Measurements from ENCODE around the gene CGREF1. TPM values are rescaled to one million over a fixed set of nuclear protein-coding genes. Genes with fewer than 3 reads are reported as not detected.

The CGREF1 gene
- total RNA-seq, 1 donor from 2014 or later = 0.43 TPM

DNA sequence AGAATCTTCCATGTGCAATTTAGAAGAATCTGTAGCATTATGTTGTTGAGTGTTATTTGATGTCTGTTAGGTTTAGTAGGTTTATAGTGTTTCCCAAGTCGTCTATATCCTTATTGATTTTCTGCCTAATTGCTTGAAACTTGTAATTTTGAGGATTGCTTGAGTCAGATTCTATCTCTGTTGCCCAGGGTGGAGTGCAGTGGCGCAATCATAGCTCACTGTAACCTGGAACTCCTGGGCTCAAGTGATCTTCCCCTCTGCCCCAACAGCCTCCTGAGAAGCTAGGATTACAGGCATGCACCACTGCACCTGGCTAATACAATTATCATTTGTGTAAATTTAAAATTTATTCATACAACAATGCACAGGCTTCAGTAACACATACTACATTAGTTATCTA is 26.8 kb upstream of the CGREF1 start:
- no peak for ATAC-seq
- TF ChIP-seq, protein P1, sequence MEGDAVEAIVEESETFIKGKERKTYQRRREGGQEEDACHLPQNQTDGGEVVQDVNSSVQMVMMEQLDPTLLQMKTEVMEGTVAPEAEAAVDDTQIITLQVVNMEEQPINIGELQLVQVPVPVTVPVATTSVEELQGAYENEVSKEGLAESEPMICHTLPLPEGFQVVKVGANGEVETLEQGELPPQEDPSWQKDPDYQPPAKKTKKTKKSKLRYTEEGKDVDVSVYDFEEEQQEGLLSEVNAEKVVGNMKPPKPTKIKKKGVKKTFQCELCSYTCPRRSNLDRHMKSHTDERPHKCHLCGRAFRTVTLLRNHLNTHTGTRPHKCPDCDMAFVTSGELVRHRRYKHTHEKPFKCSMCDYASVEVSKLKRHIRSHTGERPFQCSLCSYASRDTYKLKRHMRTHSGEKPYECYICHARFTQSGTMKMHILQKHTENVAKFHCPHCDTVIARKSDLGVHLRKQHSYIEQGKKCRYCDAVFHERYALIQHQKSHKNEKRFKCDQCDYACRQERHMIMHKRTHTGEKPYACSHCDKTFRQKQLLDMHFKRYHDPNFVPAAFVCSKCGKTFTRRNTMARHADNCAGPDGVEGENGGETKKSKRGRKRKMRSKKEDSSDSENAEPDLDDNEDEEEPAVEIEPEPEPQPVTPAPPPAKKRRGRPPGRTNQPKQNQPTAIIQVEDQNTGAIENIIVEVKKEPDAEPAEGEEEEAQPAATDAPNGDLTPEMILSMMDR (IDR thresholded peaks at IDR 0.05) = no peak
- intact Hi-C loops (cut with DNase I) = no loop called here
- no peaks in the 10 kb centered on the region for H3K36me3 ChIP-seq
- no peaks in the 10 kb centered on the region for H3K9me3 ChIP-seq
- no peak for DNase-seq
- no peaks in the 10 kb centered on the region for H3K27me3 ChIP-seq
- H3K4me3 ChIP-seq = no peak overlapping the region
- H3K27ac ChIP-seq = no peak overlapping the region
- no peaks in the 10 kb centered on the region for H3K4me1 ChIP-seq

DNA sequence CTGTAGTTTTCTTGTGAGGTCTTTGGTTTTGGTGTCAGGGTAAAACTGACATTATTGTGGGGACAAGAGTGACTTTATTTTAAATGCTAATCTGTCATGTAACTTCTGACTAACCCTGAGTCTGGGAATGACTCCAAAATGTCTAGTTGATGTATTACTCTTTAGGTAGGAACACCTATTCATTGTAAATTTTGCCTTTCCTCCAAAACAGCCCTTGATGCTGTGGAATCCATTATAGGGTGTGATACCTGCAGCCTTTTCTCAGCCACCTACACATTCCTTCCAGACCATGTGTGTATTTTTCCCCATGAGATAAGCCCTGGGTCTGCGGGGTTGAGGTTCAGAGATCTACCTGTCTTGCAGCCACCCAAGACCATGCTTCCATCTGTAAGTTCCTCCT is 24.4 kb upstream of the CGREF1 start:
- intact Hi-C loops (cut with DNase I) = no loop called here
- TF ChIP-seq, protein P1 (IDR thresholded peaks at IDR 0.05) = no peak
- H3K36me3 ChIP-seq = no peaks in the 10 kb centered on the region
- no peaks in the 10 kb centered on the region for H3K4me1 ChIP-seq
- H3K4me3 ChIP-seq = no peak overlapping the region
- DNase-seq (no peak), ATAC-seq (no peak)
- H3K27ac ChIP-seq = no peak overlapping the region
- H3K9me3 ChIP-seq = no peaks in the 10 kb centered on the region
- H3K27me3 ChIP-seq = no peaks in the 10 kb centered on the region

DNA sequence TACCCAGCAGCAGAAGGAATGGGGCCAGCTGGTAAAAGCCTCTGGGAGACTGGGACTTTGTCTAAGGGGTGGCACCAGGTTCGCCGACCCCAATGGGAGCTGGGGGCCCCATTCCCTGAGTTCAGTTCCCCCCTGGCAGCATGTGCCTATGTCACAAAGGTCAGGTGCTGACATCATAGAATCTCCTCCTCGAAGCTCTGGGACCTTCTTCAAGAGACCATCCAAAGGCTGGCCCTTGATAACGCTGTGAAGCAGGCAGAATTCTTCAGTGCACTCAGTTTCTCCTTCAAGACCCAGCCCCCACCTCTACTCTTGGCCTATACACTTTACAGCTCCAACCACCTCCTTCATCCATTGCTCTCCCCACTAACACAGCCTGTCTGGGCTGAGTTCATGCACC is 20.4 kb upstream of the CGREF1 start, which contains the start of gene PRR30:
Gene PRR30, minus strand, starts transcription at position 101 of the 400 bp plus-strand sequence. CDS start 1,081 bp downstream, outside the sequence.
- no peak within 1 kb of the TSS for H3K4me3 ChIP-seq
- H3K27ac ChIP-seq = no peak within 1 kb of the TSS
- H3K36me3 ChIP-seq = no peaks in the 10 kb centered on the region
- no peaks in the 10 kb centered on the region for H3K9me3 ChIP-seq
- DNase-seq (no peak), ATAC-seq (no peak)
- H3K4me1 ChIP-seq = no peaks in the 10 kb centered on the region
- H3K27me3 ChIP-seq = no peaks in the 10 kb centered on the region
- intact Hi-C loops (cut with DNase I) = no loop called here
- TF ChIP-seq, protein P1 (IDR thresholded peaks at IDR 0.05) = no peak

DNA sequence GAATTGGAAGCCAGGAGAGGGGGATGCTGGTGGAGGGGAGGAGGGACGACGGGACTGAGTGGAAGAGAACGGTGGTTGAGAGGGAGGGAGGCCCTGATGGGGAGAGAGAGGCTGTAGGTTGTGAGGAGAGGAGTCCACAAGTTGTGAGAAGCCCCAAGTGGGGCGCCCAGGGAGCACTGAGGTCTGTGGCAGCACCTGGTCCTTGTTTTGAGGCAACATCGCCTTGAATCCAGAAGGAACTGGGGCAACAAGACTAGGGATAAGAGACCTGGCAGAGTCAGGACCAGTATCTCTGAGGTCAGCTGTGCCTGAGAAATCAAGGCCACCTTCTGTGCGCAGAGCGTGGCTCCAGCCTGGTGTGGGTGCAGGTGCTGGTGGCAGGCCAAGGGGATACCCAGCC is 19.2 kb upstream of the CGREF1 start:
- no peak for DNase-seq
- no peak overlapping the region for H3K27ac ChIP-seq
- no peak overlapping the region for H3K4me3 ChIP-seq
- no peak for ATAC-seq
- TF ChIP-seq, protein P1 (IDR thresholded peaks at IDR 0.05) = no peak
- H3K27me3 ChIP-seq = no peaks in the 10 kb centered on the region
- H3K4me1 ChIP-seq = peaks cover 6% of the 10 kb centered on the region
- intact Hi-C loops (cut with DNase I) = no loop called here
- no peaks in the 10 kb centered on the region for H3K9me3 ChIP-seq
- H3K36me3 ChIP-seq = no peaks in the 10 kb centered on the region

DNA sequence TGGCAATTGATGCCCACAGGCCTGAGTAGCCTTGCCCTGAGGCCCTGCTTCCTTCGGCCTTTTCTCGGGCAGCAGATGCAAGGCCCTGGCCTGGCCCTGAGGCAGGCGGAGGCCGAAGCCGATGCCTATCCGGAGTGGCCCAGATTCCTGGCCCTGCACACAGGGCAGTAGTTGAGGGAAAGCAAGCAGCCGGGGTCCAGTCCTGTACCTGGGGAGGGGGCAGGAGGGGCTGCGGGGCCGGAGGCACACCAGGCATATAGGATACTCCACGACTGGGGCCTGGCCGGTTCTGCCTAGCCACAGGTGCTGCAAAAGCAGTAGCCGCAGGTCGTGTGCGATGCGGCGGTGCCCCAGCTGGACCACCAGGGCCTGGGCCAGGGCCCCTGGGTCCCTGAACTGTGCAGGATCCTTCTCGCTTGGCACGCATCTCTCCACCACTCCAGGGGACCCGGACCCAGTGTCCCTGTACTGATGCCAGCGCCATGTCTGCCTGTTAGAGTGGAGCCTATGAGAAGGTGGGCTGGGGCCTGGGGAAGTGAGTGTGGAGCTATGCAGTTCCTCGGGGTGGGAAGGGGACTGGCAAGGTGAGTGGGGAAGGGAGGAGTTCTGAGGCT is 18.5 kb upstream of the CGREF1 start:
- Histone ChIP-seq H3K27me3 (no peaks in the 10 kb centered on the region), H3K4me1 (peaks cover 13% of the 10 kb centered on the region), H3K4me3 (no peak overlapping the region), H3K36me3 (peaks cover 3% of the 10 kb centered on the region), H3K27ac (no peak overlapping the region), H3K9me3 (no peaks in the 10 kb centered on the region)
- ATAC-seq (no peak), DNase-seq (no peak)
- intact Hi-C loops (cut with DNase I) = no loop called here
- TF ChIP-seq, protein P1 (IDR thresholded peaks at IDR 0.05) = no peak

DNA sequence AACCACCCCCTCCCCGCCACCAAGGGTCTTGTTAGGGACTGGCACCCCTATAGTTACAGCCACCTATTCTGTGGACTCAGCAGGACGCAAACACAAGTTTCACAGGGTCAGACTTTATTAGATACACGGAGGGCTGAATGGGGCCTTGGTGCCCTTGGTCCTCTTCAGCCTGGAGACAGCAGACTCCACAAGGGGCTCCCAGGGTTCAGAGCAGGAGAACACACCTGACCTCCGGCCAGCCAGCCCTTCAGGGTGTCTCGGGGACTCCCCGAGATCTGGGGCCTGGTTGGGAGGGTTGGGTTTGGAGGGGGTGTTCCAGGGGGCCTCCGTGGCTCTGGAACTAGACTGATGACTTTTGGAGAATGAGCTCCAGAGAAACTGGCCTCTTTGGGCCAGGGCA is 17.8 kb upstream of the CGREF1 start:
- no peak for ATAC-seq
- intact Hi-C loops (cut with DNase I) = no loop called here
- Histone ChIP-seq H3K9me3 (no peaks in the 10 kb centered on the region), H3K36me3 (peaks cover 10% of the 10 kb centered on the region), H3K27ac (no peak overlapping the region), H3K4me3 (no peak overlapping the region), H3K4me1 (peaks cover 13% of the 10 kb centered on the region), H3K27me3 (no peaks in the 10 kb centered on the region)
- no peak for DNase-seq
- TF ChIP-seq, protein P1 (IDR thresholded peaks at IDR 0.05) = no peak
